WI38 (cell line): Measurements from ENCODE around the gene TENM4.

Experiments
- H3K4me3 ChIP-seq: 2 replicates; pipeline ENCODE4 v1.5.1; 2011; ENCODE audit warnings: low read depth, mild to moderate bottlenecking, control low read depth, low read length
- TF ChIP-seq, protein P1 (sequence below): IDR thresholded peaks from 2 replicates; pipeline ENCODE4 v1.5.1; 2012; ENCODE audit warnings: low read depth, mild to moderate bottlenecking, control low read depth, low read length

Gene TENM4

DNA sequence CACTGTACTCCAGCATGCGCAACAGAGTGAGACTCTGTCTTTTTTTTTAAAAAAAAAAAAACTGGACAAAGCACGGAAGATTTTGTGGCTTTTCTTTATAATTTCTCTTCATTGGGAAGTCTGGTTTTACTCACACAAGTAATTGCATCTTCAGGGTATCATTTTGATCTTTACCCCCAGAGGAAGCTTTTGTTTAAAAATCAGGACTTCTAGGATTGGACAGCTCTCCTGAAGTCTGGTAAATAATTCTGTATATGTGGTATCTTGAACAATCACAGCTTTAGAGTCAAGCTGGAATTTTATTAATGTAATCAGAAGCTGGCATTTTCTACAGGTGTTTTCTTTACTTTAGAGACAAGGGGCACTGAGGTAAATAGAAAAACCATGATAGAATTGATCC lies 658.1 kb downstream of the TENM4 start:
- no peak overlapping the region for H3K4me3 ChIP-seq
- TF ChIP-seq, protein P1, sequence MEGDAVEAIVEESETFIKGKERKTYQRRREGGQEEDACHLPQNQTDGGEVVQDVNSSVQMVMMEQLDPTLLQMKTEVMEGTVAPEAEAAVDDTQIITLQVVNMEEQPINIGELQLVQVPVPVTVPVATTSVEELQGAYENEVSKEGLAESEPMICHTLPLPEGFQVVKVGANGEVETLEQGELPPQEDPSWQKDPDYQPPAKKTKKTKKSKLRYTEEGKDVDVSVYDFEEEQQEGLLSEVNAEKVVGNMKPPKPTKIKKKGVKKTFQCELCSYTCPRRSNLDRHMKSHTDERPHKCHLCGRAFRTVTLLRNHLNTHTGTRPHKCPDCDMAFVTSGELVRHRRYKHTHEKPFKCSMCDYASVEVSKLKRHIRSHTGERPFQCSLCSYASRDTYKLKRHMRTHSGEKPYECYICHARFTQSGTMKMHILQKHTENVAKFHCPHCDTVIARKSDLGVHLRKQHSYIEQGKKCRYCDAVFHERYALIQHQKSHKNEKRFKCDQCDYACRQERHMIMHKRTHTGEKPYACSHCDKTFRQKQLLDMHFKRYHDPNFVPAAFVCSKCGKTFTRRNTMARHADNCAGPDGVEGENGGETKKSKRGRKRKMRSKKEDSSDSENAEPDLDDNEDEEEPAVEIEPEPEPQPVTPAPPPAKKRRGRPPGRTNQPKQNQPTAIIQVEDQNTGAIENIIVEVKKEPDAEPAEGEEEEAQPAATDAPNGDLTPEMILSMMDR: no peak

- H3K4me3 ChIP-seq: no peak overlapping the region
- TF ChIP-seq, protein P1: no peak
Measured at GRCh38 chr11:78780889-78781288, 659.9 kb downstream of the TENM4 start.

DNA sequence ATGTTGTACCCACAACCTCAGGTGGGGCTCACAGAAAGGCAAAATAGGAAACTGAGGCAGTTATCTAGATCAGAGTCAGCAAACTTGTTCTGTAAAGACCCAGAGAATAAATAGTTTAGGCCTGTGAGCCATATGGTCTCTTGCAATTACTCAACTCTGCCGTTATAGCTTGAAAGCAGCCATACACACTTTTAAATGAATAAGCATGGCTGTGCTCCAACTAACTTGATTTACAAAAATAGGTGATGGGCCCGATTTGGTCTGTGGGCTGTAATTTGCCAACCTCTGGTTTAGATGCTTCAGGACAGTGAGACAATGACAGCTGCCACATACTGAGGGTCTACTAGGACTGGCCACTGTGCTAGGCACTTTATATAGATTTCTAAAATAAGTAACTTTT lies 667.3 kb downstream of the TENM4 start:
- TF ChIP-seq, protein P1: no peak
- H3K4me3 ChIP-seq: no peak overlapping the region

DNA sequence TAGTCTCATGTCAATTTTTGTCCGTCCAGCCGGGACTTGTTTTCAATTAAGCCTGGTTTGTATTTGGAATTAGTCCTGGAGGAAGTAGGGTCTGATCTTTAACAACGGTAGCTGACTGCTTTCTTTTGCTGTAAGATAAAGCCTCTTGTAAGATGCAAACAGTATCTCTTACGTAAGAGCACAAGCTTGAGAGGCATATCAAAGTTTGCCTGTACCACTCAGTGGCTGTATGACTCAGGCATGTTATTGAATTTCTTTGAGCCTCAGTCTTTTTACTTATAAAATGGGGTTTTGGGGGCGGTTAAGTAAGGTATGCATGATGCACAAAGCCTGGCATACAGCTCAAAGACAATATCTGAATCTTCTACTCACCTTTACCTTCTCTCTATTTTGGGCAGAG lies 667.8 kb downstream of the TENM4 start:
- no peak overlapping the region for H3K4me3 ChIP-seq
- TF ChIP-seq, protein P1: no peak

- TF ChIP-seq, protein P1: no peak
- no peak overlapping the region for H3K4me3 ChIP-seq
Measured at GRCh38 chr11:78772186-78772585, 668.6 kb downstream of the TENM4 start.

GRCh38 chr11:78770931-78771330 lies 669.9 kb downstream of the TENM4 start:
- TF ChIP-seq, protein P1: no peak
- no peak overlapping the region for H3K4me3 ChIP-seq

GRCh38 chr11:78768971-78769370 lies 671.9 kb downstream of the TENM4 start:
- no peak overlapping the region for H3K4me3 ChIP-seq
- TF ChIP-seq, protein P1: no peak
